NCI-H460 (cell line): ENCODE data around the gene SATL1. TPM values are rescaled to one million over a fixed set of nuclear protein-coding genes. Genes with fewer than 3 reads are reported as not detected.
"Not testable (repeated sequence)": the region's sequence is repeated elsewhere in the genome, so short reads cannot be mapped to it uniquely, and the experiment has no call there.

Experiments
- DNase-seq: peaks from one replicate; pipeline ENCODE4 v3.0.0-alpha.2; 2016; ENCODE audit warnings: low read depth; ENCODE audit errors: extremely low read depth
- polyA plus RNA-seq: library from polyadenylated mRNA; depleted of rRNA; stranded (reverse); fragments of >200 nt; gene quantifications from 2 replicates; pipeline ENCODE4 v1.2.3, GENCODE V29; 2014; cell fraction: nucleus; rRNA removed
- total RNA-seq: library from RNA; depleted of rRNA; stranded (reverse); fragments of >200 nt; shearing (Covaris generic); gene quantifications from 2 replicates; pipeline ENCODE4 v1.2.3, GENCODE V29; 2014; rRNA removed

Gene SATL1, protein sequence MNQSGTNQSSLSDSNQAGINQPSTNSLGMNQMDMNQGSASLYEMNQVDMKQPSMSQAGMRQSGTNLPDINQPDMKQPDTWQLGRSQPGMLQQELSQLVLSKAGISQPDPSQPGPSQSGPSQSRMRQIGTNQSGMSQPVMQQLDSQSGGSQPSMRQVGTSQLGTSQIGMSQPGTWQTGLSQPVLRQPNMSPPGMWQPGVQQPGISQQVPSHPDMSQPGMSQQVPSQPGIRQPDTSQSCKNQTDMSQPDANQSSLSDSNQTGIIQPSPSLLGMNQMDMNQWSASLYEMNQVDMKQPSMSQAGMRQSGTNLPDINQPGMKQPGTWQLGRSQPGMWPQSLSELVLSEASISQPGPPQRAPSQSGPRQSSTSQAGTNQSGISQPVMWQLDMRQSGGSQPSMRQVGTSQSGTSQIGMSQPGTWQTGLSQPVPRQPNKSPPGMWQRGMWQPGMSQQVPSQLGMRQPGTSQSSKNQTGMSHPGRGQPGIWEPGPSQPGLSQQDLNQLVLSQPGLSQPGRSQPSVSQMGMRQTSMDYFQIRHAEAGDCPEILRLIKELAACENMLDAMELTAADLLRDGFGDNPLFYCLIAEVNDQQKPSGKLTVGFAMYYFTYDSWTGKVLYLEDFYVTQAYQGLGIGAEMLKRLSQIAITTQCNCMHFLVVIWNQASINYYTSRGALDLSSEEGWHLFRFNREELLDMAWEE
- 0.17 and 0.37 TPM in 2 replicates for total RNA-seq
- polyA plus RNA-seq, result 0.11 and 0.38 TPM in 2 replicates

DNA sequence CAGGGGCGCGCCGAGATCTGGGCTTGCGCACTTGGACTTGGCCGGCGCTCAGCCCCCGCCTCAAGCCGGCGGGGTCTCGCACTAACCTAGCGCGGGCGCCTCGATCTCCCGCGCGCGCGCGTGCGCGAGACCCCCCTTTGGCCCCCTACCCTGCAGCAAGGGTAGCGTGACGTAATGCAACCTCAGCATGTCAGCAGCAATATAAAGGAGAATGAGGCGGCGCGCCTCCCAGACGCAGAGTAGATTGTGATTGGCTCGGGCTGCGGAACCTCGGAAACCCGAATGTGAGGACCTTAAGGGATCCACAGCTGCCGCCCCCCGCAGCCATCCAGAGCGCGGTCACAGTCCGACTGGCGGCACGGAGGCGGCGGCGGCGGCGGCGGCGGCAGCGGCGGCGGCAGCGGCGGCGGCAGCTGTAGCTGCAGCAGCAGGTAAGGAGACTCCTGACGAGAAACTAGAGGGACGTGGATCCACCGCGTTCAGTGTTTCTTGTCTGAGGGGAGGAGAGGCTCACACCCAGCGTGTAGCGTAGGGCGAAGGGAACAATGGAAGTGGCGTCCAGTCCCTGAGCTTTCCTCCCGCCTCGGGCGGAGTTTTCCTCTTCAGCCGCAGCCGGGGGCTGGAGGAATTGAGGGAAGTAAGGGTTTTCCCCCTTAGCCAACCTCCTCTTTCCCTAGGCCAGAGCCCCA lies at the start of gene SATL1, which contains the start of gene ZNF711:
Gene SATL1, minus strand, starts transcription at position 19 of the 689 bp plus-strand sequence. CDS start 134,811 bp downstream, outside the sequence.
Gene ZNF711, plus strand, starts transcription at position 231 of the 689 bp plus-strand sequence. CDS start 3,582 bp downstream, outside the sequence.
- DNase-seq, result peak; percentile 57

DNA sequence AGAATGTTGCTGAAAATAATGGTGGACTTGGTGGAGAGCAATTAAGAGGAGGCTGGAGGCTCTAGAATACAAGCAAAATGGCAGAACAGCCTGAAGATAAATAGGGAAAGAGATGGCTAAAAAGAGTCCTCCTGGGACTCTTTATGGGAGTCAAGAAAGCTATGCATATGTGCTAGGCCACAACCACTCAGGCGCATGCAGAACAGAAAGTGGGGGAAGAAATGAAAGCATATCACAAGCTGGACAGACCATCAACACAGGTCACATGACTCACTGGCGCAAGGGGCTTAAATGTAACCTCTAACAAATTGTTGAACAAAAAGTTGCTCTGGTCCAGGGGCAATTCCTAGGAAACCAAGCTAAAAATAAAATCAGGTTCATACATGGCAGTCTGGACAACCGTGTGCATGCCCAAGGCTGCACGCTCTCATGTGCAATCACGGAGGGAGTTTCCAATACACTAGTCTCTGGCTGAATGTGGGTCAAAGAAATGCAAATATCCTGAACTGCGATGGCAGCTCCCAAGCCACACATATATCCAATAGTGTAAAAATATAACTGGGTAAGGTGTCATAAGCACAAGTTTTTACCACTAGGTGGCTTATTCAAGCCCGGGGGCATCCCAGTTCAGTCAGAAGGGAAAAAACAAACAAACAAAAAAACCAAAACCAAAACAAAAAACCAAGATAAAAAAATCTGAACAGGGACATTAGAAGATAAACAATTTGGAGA lies 45.6 kb upstream of the SATL1 start:
- DNase-seq, result no peak

DNA sequence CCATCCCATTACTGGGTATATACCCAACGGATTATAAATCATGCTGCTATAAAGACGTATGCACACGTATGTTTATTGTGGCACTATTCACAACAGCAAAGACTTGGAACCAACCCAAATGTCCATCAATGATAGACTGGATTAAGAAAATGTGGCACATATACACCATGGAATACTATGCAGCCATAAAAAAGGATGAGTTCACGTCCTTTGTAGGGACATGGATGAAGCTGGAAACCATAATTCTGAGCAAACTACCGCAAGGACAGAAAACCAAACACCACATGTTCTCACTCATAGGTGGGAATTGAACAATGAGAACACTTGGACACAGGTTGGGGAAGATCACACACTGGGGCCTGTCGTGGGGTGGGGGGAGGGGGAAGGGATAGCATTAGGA lies 41.7 kb upstream of the SATL1 start:
- not testable (repeated sequence) for DNase-seq

DNA sequence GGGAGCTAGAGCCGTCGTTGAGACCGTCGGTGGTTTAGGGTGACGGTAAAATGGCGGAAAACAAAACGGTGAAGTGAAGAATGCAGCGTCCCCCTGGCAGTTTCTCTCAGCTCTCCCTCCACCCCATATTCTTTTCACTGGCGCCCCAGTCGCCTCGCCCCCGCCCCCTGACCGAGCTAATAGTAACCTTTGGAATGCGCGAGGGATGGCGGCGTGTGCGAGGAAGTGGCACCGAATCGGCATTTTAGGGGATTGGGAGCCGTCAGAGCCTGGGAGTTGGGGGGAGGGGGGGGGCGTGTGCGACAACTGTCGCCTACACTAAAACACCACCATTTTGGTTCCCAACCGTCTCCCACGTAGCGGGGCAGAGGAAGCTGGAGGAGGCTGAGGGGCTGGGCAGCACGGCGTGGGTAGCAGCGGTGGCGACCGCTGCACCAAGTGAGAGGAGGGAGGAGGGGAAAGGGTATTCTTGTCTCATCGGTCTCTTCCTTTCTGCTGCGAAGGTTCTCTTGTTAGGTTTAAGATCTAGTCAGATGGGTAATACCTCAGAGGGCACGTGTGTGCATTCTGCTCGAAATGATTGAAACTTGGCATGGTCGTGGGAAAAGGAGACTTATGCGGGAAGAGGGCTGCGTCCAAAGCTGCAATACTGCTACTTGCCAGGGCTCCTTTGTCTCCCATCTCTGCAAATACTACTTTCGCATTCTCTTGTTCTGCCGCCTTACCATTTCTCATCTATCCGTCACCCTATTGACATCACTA lies 1.1 kb upstream of the SATL1 start:
- DNase-seq, result peak; percentile 22

DNA sequence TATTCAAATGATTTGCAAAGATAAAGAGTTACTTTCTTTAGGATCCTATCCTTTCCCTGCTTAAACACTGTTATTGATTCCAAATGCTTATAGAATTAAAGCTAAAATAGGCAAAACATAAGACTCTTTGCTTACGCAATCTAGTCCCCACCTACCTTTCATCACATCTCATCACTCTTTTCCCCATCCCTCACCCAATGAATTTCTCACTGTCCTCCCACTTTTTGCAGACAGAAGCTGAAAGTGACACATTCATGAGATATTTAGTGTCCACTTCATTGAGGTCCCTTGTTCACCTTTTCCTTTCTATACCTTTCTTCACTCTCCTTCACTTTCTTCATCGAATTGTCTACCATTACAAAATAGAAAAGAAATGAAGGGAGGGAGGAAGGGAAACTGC lies 424 bp downstream of the SATL1 start:
- DNase-seq, result peak; percentile 61

DNA sequence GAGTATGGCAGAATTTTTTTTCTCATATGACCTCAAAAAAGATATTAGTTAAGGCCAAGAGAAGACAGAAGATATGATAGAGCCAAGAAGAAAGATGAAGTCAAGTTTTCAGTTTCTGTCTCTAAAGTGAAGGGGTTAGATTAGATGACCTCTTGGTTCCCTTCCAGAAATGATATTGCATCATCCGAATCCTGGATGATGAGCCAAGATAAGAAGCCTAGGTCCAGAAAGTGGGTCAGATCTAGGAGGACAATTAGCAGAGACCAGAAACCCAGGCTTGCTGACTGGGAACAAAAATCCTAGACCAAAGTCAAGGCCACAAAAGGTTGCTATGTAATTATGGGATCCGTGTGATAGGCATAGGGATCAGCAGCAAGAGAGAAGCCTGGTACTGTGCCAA lies 20.2 kb downstream of the SATL1 start:
- DNase-seq, result no peak

DNA sequence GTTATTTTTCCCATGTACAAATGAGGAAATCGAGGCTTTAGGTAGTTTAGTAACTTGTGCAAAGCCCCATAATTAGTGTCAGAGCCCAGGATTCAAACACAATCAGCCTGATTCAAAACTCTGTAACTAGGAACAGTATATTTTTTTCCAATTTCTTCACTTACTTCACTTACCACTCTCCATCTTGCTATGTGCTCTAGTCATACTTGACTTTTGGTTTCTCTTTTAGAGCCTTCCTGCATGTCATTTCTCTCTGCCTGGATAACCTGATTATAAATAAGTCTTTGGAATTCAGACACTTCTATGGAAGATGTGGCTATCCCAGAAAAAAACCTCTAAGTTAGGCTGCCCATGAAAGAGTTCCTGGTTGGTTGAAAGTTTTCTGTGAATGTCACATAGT lies 22.2 kb downstream of the SATL1 start:
- no peak for DNase-seq

DNA sequence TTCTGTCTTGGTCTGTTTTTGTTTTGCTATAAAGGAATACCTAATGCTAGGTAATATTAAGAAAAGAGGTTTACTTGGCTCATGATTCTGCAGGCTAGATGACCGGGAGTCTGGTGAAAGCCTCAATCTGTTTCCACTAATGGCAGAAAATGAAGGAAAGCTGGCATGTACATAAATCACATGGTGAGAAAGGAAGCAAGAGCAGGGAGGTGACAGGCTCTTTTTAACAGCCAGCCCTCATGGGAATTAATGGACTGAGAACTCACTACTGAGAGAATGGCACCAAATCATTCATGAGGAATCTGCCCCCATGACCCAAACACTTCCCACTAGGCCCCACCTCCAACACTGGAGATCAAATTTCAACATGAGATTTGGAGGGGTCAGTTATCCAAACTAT lies 27.6 kb downstream of the SATL1 start:
- no peak for DNase-seq

DNA sequence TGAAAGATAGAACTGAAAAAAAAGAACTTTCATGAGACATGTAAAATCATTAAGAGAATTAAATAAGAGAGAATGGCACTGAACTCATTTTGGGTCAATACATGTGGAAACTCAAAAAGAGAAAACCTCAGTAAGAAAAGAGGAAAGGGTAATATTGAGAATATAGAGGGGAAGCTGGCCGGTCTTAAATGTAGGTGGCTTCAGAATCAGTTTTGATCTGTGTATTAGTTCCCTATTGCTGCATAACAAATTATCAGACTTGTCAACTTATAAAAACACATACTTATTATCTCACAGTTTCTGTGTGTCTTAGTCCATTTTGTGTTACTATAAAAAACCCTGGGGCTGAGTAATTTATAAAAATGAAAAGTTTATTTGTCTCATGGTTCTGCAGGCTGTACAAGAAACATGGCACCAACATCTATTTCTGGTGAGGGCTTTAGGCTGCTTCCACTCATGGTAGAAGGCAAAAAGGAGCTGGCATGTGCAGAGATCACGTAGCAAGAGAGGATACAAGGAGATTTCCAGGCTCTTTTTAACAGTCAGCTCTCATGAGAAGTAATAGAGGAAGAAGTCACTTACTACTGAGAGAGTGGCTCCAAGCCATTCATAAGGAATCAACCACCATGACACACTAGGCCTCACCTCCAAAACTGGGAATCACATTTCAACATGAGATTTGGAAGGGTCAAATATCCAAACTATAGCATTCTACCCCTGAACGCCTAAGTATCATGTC lies 29.6 kb downstream of the SATL1 start:
- no peak for DNase-seq

DNA sequence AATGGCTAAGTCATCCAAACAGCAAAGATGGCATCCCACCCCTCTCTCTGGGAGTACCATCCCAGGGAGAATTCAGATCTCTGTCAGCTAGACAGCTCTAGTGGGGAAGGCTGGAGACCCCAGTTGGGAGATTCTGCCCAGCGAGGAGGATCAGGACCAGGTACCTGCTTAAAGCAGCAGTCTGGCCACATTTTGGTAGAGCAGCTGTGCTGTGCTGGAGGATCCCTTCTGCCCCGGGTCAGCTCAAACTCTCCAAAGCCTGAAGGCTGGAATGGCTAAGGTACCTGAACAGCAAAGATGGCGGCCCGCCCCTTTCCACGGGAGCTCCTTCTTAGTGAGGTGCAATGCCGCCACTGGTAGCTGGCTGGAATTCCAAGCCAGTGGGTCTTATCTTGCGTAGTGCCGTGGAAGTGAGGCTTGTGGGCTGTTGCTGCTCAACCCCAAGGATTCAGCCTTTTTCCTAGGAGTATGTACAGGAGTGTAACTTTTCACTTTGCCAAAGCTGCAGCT lies 40.1 kb downstream of the SATL1 start:
- no peak for DNase-seq

DNA sequence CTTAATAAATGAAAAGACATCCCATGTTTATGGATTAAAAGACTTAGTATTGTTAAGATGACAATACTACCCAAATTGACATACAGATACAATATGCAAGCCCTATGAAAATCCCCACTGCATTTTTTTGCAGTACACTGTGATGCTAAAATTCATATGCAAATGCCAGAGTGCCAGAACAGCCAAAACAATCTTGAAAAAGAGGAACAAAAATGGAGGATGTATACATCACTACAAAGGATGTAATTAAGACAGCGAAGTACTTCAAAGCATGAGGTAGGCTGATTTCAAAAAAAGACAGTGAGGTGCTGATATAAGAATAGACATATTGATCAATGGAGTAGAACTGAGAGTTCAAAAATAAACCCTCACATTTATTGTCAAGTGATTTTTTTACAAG lies 47.3 kb downstream of the SATL1 start:
- DNase-seq, result no peak

DNA sequence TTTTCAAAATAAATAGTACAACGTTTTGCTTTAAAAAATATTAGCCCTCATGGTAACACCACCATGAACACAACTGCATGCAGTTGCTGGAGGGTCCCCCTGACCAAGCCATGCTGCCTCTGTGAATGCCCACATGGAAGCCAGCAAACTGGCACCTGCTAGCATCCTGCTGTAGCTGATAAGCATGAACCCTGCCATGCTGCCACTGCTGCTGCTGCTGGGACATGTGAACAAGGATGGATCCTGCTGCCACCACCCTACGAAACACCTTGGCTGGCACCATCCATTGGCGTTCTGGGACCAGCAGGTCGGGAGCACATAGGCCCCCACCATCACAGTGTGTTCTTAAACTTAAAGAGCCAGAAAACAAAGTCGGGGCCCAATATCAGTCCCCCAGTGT lies 83.9 kb downstream of the SATL1 start:
- no peak for DNase-seq

DNA sequence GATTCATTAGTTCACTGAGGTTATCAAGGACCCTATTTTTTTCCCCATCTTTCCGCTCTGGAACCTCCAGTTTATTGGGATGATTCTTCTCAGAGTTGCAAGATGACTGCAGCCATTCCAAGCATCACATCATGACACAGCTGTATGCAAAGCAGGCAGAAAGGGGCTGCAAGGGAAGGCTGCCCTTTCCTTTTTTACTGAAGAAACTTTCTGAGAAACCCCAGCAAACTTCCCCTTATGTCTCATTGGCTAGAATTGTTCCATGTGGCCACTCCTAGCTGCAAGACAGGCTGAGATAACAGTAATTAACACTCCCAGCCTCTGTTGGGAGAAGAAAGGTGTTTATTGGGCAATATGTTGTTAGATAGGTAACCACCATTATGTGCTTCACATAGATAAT lies 102.6 kb downstream of the SATL1 start:
- no peak for DNase-seq

DNA sequence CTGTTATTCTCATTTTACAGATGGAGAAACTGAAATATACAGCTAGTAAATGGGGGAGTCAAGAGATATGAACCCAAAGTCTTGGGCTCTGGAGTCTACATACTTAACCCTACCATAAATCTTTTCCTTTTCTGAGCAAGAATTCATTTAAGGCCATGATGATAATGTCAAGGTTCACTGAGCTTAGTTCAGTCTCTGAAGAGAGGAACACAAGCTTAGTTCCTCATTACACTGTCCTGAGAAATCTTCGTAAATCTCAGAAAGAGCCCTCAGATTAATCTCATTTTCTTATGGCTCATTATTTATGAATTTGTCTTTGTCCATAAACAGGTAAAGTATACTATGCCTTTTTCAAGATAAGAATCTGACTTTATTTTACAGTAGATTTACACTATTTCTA lies 104.2 kb downstream of the SATL1 start:
- no peak for DNase-seq

DNA sequence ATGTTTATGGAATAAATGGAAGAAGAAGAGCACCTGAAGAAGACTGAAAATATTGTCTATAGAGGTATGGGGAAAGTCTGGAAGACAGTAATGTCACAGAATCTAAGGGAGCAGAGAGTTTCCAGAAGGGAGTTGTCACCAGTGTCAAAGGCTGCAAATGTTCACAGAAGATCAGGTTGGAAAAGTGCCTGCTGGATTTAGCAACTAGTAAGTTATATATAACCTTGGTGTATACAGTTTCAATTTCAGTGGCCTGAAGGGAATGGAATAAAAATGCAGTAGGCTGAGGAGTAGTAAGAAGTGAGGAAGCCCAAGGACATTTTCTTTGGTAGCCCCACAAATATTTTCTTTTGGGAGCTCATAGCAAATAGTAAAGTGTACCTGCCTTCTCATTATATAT lies 107.2 kb downstream of the SATL1 start:
- no peak for DNase-seq

DNA sequence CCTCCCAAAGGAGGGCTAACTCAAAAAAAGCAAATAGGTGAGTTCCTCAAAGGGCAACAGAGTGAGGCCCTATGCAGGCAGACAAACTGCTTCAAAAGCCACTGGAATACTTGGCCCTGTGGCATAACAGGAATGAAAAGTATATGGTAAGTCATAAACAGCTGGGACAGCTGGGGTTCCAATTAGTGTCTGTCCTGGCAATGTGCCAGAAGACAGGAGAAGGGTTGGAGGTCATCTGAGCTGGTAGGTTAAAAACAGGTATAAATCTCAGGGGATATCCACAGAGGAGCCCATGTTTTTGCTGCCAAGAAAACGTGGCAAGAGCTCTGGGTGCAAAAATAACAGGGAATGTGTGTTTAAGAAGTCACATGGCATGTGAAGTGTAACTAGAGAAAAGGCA lies 128.3 kb downstream of the SATL1 start:
- no peak for DNase-seq

DNA sequence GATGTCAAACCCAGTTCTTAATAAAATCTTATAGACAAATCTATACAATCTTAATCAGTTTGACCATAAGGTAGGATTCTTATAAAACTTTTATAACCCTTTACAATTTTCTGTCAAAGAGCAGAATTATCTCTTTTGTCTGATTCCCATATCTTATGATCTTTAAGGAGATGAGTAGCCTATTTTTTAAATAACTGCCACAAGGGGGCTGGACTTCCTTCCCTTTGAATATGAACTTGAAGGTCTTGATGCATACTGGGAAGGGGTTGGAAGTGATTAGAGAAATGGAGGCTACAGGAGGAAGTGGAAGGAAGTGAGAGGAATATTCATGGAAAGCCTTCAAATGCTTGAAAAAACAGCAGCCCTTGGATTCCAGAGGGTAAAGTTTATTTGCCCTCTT lies 128.8 kb downstream of the SATL1 start:
- peak; percentile 4 for DNase-seq

DNA sequence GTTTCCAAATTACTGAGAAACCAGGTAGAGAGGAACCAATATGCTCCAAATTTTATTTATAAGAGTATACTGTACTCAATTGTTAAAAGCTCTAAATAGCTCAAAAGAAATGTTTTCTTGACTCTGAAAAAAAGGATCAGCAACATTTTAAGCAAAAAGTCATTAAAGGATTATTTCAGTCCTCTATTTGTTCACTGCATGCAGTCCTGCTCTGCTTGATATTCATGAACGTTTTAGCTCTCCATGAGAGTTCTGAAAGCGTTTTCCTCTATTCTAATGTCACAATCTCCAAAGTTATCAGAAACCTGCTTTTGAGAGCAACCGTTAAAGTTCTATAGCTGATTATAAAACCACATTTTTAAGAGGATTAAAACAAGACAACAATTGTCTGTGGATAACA lies 129.4 kb downstream of the SATL1 start:
- no peak for DNase-seq

DNA sequence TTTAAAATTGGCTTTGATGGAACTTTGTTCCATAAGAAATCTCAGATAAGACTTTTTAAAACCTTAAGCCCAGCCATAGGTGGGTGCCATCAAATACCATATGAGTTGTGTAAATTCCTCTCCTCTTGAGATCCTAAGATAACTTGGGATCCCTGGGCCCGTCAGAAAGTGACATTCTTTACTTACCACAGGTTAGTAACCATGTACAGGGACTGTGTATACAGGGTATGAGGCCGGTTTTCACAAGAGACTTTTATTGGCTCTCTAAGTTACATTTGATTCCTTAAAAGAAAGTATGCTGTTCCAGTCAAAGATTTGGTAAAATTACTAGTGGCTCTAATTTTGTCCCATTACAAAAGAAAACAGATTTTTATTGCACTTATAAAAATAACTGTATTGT lies 129.8 kb downstream of the SATL1 start:
- no peak for DNase-seq
